Esophagus (tissue), 2 donors: ENCODE measurements around the gene LCE2A. TPM values are rescaled to one million over a fixed set of nuclear protein-coding genes. Genes with fewer than 3 reads are reported as not detected.

Source experiments
- H3K27ac ChIP-seq, 2 donors: one replicate each; pipeline ENCODE4 v1.5.1; 2013; ENCODE audit warnings: low read depth in 2 of 2, mild to moderate bottlenecking in 2 of 2, inconsistent platforms in 1 of 2, low read length in 1 of 2, moderate library complexity in 1 of 2
- H3K27me3 ChIP-seq, 2 donors: one replicate each; pipeline ENCODE4 v1.6.1; 2013; ENCODE audit warnings: low read length in 2 of 2, control low read depth in 1 of 2, mild to moderate bottlenecking in 1 of 2; ENCODE audit not compliant: insufficient read depth in 2 of 2, control insufficient read depth in 1 of 2
- H3K36me3 ChIP-seq, 2 donors: one replicate each; pipeline ENCODE4 v1.6.1; 2013; ENCODE audit warnings: low read length in 1 of 2; ENCODE audit not compliant: control insufficient read depth in 2 of 2, insufficient read depth in 2 of 2
- H3K4me1 ChIP-seq, 2 donors: one replicate each; pipeline ENCODE4 v1.6.1; 2013; ENCODE audit warnings: low read length in 1 of 2; ENCODE audit not compliant: control insufficient read depth in 2 of 2, insufficient read depth in 2 of 2
- H3K4me3 ChIP-seq, 2 donors: one replicate each; pipeline ENCODE4 v1.5.1; 2013; ENCODE audit warnings: low read length in 2 of 2, mild to moderate bottlenecking in 2 of 2, low read depth in 1 of 2, moderate library complexity in 1 of 2
- H3K9me3 ChIP-seq, 2 donors: one replicate each; pipeline ENCODE4 v1.6.1; 2013; ENCODE audit warnings: mild to moderate bottlenecking in 2 of 2, low read depth in 1 of 2, low read length in 1 of 2, moderate library complexity in 1 of 2; ENCODE audit not compliant: control insufficient read depth in 2 of 2, insufficient read depth in 1 of 2
- WGBS, 2 donors: extraction: QIAGEN DNeasy Blood & Tissue Kit; methylation state at CpG; one replicate each; pipeline ENCODE4 v1.1.7; 2013; 5-methylcytosine and 5-hydroxymethylcytosine counted together
- polyA plus RNA-seq, 2 donors: library from polyadenylated mRNA; stranded (reverse); fragments of 200-250 nt; gene quantifications; one replicate each; pipeline ENCODE4 v1.2.3, GENCODE V29; 2013
- donor health status: healthy with polysubstance abuse.
- donor health status: Bipolar disorder and iron deficiency.

Gene LCE2A
- polyA plus RNA-seq, 2 donors = not detected

DNA sequence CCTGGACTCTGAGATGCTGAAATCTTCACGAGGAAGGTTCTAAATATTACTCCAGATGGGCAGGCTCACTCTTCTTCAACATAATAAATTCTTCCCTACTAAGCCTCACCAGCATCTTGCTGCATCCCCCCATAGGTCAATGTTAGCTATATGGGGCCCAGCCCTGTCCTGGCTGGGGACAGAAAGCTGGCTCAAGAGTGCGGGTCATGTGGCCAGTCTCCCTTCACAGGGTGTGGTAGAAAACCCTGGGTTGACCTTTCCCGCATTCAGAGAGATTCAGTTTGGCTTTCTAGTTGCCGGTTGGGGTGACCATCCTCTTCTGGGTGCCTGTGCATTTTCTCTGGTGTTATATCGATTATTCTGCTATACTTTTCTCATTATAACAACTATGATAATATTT is 39.9 kb downstream of the LCE2A start:
- no peaks in the 10 kb centered on the region for H3K36me3 ChIP-seq
- H3K9me3 ChIP-seq = no peaks in the 10 kb centered on the region
- 77 to 83% methylated on average over 5 of the region's 5 CpGs for WGBS, 2 donors
- H3K27ac ChIP-seq = no peak overlapping the region
- no peaks in the 10 kb centered on the region for H3K27me3 ChIP-seq
- H3K4me3 ChIP-seq = no peak overlapping the region
- no peaks in the 10 kb centered on the region for H3K4me1 ChIP-seq

DNA sequence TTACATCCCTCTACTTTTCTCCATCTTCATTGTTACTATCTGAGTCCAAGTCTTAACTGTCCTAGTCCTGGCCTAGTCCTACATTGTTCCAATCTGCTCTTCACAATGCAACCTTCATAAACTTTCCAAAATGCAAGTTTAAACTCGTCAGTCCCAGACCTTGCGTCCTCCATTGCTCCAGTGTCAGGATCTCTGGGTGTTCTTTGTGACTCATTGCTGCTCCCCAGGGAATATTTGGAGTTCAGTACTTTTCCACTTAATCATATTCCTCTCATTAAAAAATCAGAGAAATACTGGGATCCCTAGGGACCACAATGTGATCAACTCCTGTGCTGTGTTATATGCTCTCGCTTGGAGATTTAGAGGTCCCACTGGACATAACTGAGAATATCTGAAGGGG is 41.7 kb downstream of the LCE2A start:
- Histone ChIP-seq H3K27ac (no peak overlapping the region), H3K27me3 (no peaks in the 10 kb centered on the region), H3K9me3 (no peaks in the 10 kb centered on the region), H3K4me3 (no peak overlapping the region), H3K36me3 (no peaks in the 10 kb centered on the region), H3K4me1 (no peaks in the 10 kb centered on the region)
- 57 to 75% methylated on average over 3 of the region's 3 CpGs for WGBS, 2 donors

DNA sequence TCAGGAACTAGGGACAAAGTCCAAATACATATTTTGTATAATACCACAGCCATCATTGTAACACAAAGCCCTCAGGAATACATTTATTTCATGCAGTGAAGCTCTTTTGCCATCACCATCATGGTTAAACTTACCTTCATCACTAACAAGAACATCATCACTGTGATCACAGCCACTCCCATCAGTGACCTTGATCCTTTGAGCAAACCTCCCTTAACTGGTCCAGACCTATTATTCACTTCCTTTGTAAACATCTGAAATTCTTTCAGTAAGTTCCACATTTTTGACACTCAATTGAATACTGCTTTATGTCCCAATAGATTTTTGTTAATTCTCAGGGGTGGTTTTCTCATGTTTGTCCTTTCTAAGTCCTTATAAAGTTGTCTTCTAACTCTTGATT is 43.5 kb downstream of the LCE2A start:
- no peaks in the 10 kb centered on the region for H3K36me3 ChIP-seq
- H3K4me3 ChIP-seq = no peak overlapping the region
- no peaks in the 10 kb centered on the region for H3K4me1 ChIP-seq
- no peaks in the 10 kb centered on the region for H3K9me3 ChIP-seq
- H3K27me3 ChIP-seq = no peaks in the 10 kb centered on the region
- H3K27ac ChIP-seq = no peak overlapping the region

DNA sequence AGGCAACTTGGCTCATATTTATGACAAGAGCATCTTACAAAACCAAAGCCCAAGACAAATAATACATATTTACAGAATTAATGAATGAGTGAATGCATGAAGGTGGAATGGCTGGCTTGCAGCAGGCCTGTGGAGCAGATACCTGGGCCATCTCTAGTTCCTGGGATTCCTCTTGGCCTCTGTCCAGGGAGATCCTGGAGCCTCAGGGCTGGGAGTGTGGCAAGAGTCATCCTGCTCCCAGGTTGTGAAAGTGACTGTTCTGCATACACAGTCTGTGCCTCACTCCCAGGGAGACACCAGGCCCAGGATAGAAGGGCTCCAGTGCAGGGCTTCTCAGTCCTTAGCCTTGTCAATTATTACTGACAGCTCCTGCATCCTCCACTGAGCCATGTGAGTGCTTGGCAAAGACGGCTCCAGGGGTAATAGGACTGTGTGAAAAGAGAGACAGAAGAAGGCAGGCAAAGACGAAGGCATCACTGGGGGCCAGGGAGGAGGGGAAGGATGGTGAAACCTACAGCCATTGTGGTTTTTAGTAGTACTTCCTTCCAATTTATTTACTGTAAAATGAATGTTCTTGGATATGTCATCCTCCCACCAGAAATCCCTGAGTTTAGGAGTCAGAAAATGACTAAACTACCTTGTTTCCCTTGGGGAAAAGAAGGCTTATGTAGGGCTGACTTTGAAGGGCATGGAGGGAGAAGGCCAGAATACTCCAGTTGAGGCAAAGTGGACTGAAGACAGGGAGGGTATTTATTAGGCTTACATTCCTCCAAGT is 45.4 kb downstream of the LCE2A start:
- 55 to 69% methylated on average over 2 of the region's 2 CpGs for WGBS, 2 donors
- H3K36me3 ChIP-seq = no peaks in the 10 kb centered on the region
- no peak overlapping the region for H3K27ac ChIP-seq

DNA sequence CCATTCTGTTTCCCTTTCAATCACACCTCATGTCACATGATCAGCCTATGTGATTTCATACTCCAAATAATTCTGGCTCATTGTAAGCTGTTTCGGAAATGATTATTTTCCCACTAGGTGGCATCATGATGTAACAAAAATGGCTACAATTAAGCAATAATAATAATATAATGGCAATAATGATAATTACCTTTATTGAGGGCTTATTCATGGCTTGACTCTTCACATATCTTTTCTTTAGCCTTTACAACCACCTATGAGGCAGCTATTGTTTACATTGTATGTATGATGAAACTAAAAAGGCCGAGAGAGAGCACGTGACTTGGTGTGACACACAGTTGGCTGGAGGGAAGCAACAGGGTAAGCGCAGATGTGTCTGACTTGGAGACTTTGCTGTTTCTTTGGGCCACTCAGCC is 47.2 kb downstream of the LCE2A start:
- H3K36me3 ChIP-seq = no peaks in the 10 kb centered on the region
- no peaks in the 10 kb centered on the region for H3K9me3 ChIP-seq
- no peaks in the 10 kb centered on the region for H3K4me1 ChIP-seq
- H3K4me3 ChIP-seq = no peak overlapping the region
- no peak overlapping the region for H3K27ac ChIP-seq
- H3K27me3 ChIP-seq = no peaks in the 10 kb centered on the region
- WGBS, 2 donors = 42 to 55% methylated on average over 4 of the region's 4 CpGs

More for the DNA sequence above, 45.4 kb downstream of the LCE2A start:
- Histone ChIP-seq H3K4me3 (no peak overlapping the region), H3K9me3 (no peaks in the 10 kb centered on the region), H3K27me3 (no peaks in the 10 kb centered on the region), H3K4me1 (no peaks in the 10 kb centered on the region)

DNA sequence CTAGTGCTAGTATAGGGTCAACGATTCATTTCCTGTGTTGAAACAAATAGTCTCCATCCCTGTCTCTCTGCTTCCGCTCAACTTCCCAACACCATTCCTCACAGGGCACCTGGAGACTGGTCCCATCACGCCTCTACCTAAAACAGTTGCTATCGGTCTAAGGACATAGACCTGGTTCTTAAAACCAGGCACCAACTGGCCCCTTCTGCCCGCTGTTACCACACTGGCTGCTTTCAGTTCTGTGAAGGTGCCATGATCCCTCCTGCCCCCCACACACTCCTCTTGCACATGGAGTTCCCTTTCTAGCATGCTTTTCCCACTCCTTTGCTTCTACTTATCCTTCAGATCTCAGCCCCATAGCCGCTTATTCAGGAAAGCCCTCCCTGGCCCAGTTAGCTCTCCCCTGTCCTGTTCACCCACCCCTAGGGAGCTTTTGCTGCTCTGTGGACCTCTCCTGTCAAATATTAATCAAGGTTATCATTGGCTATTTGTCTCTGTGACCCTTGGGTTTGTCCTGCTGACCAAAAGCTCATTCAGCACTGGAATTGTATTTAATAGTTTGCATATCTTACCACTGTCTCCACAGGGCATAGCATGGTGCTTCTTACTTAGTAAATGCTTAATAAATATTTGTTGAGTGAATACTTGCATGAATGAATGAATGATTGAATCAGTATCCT is 47.8 kb downstream of the LCE2A start:
- H3K27me3 ChIP-seq = no peaks in the 10 kb centered on the region
- WGBS, 2 donors = 80 to 88% methylated on average over 6 of the region's 6 CpGs
- no peaks in the 10 kb centered on the region for H3K9me3 ChIP-seq
- H3K4me3 ChIP-seq = no peak overlapping the region
- H3K27ac ChIP-seq = no peak overlapping the region
- H3K4me1 ChIP-seq = no peaks in the 10 kb centered on the region
- H3K36me3 ChIP-seq = no peaks in the 10 kb centered on the region

DNA sequence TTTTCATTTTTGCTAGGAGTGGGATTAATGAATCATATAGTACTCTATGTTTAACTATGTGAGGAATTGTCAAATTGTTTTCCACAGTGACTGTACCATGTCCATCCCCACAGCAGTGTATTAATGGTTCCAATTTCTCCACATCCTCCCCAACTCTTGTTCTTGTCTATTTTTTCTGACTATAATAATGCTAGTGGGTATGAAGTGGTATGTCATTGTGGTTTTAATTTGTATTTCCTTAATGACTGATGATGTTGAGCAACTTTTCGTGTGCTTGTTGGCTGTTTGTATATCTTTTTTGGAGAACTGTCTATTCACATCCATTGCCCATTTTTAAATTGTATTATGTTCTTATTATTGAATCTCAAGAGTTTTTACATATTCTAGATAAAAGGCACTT is 49.7 kb downstream of the LCE2A start:
- H3K9me3 ChIP-seq = no peaks in the 10 kb centered on the region
- no peaks in the 10 kb centered on the region for H3K4me1 ChIP-seq
- no peak overlapping the region for H3K4me3 ChIP-seq
- no peaks in the 10 kb centered on the region for H3K27me3 ChIP-seq
- 35 to 39% methylated on average over 1 of the region's 1 CpG for WGBS, 2 donors
- no peaks in the 10 kb centered on the region for H3K36me3 ChIP-seq
- H3K27ac ChIP-seq = no peak overlapping the region

Other genes starting within 250 kb of the LCE2A start
- under 1 TPM in 1 of 2 donors, not detected in 1; 0.18 TPM for gene LCE5A, start 187.5 kb upstream of the LCE2A start, polyA plus RNA-seq
- 1,000 to 10,000 TPM in 1 of 2 donors, 100 to 1,000 TPM in 1; 659 to 3,090 TPM for gene CRCT1, start 183.9 kb upstream of the LCE2A start, polyA plus RNA-seq
- 100 to 1,000 TPM in 1 of 2 donors, 1 to 10 TPM in 1; 5.0 to 110 TPM for gene LCE3E, start 131.6 kb upstream of the LCE2A start, polyA plus RNA-seq
- gene LCE3D, start 117.8 kb upstream of the LCE2A start, polyA plus RNA-seq = 100 to 1,000 TPM in 1 of 2 donors, 1 to 10 TPM in 1; 3.6 to 546 TPM
- gene LCE3C, start 98.1 kb upstream of the LCE2A start, polyA plus RNA-seq = not detected
- gene LCE3B, start 84.5 kb upstream of the LCE2A start, polyA plus RNA-seq = not detected
- not detected for gene LCE3A, start 75.2 kb upstream of the LCE2A start, polyA plus RNA-seq
- not detected for gene LCE2D, start 35.0 kb upstream of the LCE2A start, polyA plus RNA-seq
- not detected for gene LCE2C, start 23.1 kb upstream of the LCE2A start, polyA plus RNA-seq
- not detected for gene LCE2B, start 12.2 kb upstream of the LCE2A start, polyA plus RNA-seq
- not detected for gene LCE4A, start 9.8 kb downstream of the LCE2A start, polyA plus RNA-seq
- 10 to 100 TPM in 1 of 2 donors, under 1 TPM in 1; 0.44 to 23.9 TPM for gene KPRP, start 59.7 kb downstream of the LCE2A start, polyA plus RNA-seq
- not detected for gene LCE1F, start 76.8 kb downstream of the LCE2A start, polyA plus RNA-seq
- under 1 TPM in 1 of 2 donors, not detected in 1; 0.04 TPM for gene LCE1E, start 87.9 kb downstream of the LCE2A start, polyA plus RNA-seq
- gene LCE1D, start 98.4 kb downstream of the LCE2A start, polyA plus RNA-seq = not detected
- gene LCE1C, start 108.3 kb downstream of the LCE2A start, polyA plus RNA-seq = under 1 TPM in 1 of 2 donors, not detected in 1; 0.32 TPM
- gene LCE1B, start 113.6 kb downstream of the LCE2A start, polyA plus RNA-seq = not detected
- not detected for gene LCE1A, start 129.1 kb downstream of the LCE2A start, polyA plus RNA-seq
- not detected for gene LCE6A, start 144.5 kb downstream of the LCE2A start, polyA plus RNA-seq
- gene LCE7A, start 161.7 kb downstream of the LCE2A start, polyA plus RNA-seq = not detected
- gene SMCP, start 180.0 kb downstream of the LCE2A start, polyA plus RNA-seq = not detected
- 100 to 1,000 TPM; 161 to 344 TPM for gene IVL, start 210.2 kb downstream of the LCE2A start, polyA plus RNA-seq
- 1 to 10 TPM; 1.1 to 4.2 TPM for gene SPRR5, start 248.9 kb downstream of the LCE2A start, polyA plus RNA-seq